ENCODE data around the gene VAV2. TPM values are rescaled to one million over a fixed set of nuclear protein-coding genes. Genes with fewer than 3 reads are reported as not detected.

The VAV2 gene
- total and polyA plus RNA-seq, 4 donors: 4.9 to 26.4 (median 17.0) TPM

DNA sequence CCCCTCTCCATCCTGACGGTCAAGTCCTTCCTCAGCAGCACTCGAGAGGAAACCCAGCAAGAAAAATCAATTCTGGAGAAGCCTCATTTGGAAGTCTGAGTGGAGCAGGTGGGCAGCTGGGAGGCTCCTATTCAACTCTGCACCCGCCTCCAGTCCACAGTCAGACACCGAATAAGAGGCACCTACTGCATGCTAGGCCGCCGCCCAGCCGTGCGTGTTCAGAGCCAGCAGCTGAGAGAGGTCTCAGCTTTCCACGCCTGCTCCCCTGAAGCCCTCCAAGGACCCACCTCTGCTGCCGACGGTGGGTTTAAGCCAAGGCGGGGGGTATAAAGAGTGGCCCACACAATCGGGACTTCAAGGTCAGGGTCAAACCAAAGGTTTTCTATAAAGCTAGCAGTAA, 41.9 kb downstream of the VAV2 start:
- Histone ChIP-seq H3K4me1 (ENCODE audit: control insufficient read depth in 4 of 4, insufficient read depth in 4 of 4, low read length in 3 of 4) (peaks cover 0 to 25% (median 7%) of the 10 kb centered on the region in 4 donors), H3K4me3 (ENCODE audit: low read depth in 1 of 3, low read length in 3 of 3) (no peak overlapping the region), H3K27me3 (ENCODE audit: control insufficient read depth in 4 of 4, insufficient read depth in 4 of 4, low read length in 3 of 4) (no peaks in the 10 kb centered on the region), H3K36me3 (ENCODE audit: control insufficient read depth in 4 of 4, insufficient read depth in 3 of 4, low read depth in 1 of 4, low read length in 3 of 4) (peaks cover 0 to 5% (median 0%) of the 10 kb centered on the region in 4 donors), H3K9me3 (ENCODE audit: control insufficient read depth in 4 of 4, low read length in 3 of 4) (no peaks in the 10 kb centered on the region), H3K9ac (ENCODE audit: low read depth in 1 of 2, low read length in 2 of 2) (no peak overlapping the region), H3K27ac (ENCODE audit: low read depth in 1 of 2, low read length in 2 of 2) (no peak overlapping the region)
- TF ChIP-seq RAD21 (IDR thresholded peaks at IDR 0.05) (no peak), REST (IDR thresholded peaks at IDR 0.05) (no peak), FOXA2 (IDR thresholded peaks at IDR 0.05) (no peak), SP1 (IDR thresholded peaks at IDR 0.05) (no peak), EGR1 (IDR thresholded peaks at IDR 0.05; ENCODE audit: low read depth in 2 of 2) (no peak), JUND (IDR thresholded peaks at IDR 0.05) (no peak), HNF4G (IDR thresholded peaks at IDR 0.05) (no peak), HNF4A (conservative IDR thresholded peaks at IDR 0.05) (no peak), RXRA (IDR thresholded peaks at IDR 0.05) (no peak), NR2F2 (IDR thresholded peaks at IDR 0.05) (no peak), TAF1 (conservative IDR thresholded peaks at IDR 0.05) (no peak)
- TF ChIP-seq, protein P1, sequence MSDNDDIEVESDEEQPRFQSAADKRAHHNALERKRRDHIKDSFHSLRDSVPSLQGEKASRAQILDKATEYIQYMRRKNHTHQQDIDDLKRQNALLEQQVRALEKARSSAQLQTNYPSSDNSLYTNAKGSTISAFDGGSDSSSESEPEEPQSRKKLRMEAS (IDR thresholded peaks at IDR 0.05): no peak
- TF ChIP-seq, protein P2, sequence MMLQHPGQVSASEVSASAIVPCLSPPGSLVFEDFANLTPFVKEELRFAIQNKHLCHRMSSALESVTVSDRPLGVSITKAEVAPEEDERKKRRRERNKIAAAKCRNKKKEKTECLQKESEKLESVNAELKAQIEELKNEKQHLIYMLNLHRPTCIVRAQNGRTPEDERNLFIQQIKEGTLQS (IDR thresholded peaks at IDR 0.05): no peak
- TF ChIP-seq, protein P3, sequence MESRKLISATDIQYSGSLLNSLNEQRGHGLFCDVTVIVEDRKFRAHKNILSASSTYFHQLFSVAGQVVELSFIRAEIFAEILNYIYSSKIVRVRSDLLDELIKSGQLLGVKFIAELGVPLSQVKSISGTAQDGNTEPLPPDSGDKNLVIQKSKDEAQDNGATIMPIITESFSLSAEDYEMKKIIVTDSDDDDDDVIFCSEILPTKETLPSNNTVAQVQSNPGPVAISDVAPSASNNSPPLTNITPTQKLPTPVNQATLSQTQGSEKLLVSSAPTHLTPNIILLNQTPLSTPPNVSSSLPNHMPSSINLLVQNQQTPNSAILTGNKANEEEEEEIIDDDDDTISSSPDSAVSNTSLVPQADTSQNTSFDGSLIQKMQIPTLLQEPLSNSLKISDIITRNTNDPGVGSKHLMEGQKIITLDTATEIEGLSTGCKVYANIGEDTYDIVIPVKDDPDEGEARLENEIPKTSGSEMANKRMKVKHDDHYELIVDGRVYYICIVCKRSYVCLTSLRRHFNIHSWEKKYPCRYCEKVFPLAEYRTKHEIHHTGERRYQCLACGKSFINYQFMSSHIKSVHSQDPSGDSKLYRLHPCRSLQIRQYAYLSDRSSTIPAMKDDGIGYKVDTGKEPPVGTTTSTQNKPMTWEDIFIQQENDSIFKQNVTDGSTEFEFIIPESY (IDR thresholded peaks at IDR 0.05): no peak
- DNase-seq (ENCODE audit: low spot score): no peak
- WGBS: 81% methylated on average over 13 of the region's 13 CpGs

DNA sequence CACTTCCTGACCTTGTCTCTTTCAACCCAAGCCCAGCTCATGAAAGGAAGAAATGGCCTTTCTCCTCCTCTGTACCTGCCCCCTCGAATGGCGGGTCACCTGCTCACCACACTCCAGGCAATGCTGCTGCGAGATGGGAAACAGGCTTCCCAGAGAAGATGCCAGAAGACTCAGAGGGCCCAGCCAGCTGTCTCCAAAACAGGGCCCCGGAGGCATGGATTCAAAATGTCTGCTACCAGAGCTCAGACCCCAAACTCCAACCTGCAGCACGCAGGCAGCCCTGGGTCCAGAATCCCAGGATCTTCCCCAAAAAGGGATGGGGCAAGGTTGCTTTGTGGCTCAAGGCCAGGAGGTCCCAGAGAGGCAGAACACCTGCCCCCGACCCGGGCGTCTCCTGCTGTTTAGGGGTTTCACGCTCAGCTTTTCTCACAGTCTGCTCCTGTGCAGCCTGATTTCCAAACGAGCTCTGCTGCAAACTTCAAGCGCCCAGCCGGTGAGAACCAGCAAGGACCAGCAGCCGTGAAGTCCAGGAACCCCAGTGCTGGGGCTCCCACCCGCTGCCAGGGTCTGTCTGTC, 42.5 kb downstream of the VAV2 start:
- Histone ChIP-seq H3K4me3 (ENCODE audit: low read depth in 1 of 3, low read length in 3 of 3) (no peak overlapping the region), H3K4me1 (ENCODE audit: control insufficient read depth in 4 of 4, insufficient read depth in 4 of 4, low read length in 3 of 4) (peaks cover 0 to 23% (median 7%) of the 10 kb centered on the region in 4 donors), H3K27ac (ENCODE audit: low read depth in 1 of 2, low read length in 2 of 2) (no peak overlapping the region), H3K36me3 (ENCODE audit: control insufficient read depth in 4 of 4, insufficient read depth in 3 of 4, low read depth in 1 of 4, low read length in 3 of 4) (peaks cover 0 to 5% (median 0%) of the 10 kb centered on the region in 4 donors), H3K9me3 (ENCODE audit: control insufficient read depth in 4 of 4, low read length in 3 of 4) (no peaks in the 10 kb centered on the region), H3K27me3 (ENCODE audit: control insufficient read depth in 4 of 4, insufficient read depth in 4 of 4, low read length in 3 of 4) (no peaks in the 10 kb centered on the region), H3K9ac (ENCODE audit: low read depth in 1 of 2, low read length in 2 of 2) (no peak overlapping the region)
- DNase-seq (ENCODE audit: low spot score): no peak
- 94% methylated on average over 14 of the region's 14 CpGs for WGBS
- TF ChIP-seq, protein P1 (IDR thresholded peaks at IDR 0.05): no peak
- no peak for TF ChIP-seq JUND (IDR thresholded peaks at IDR 0.05)
- TF ChIP-seq RAD21 (IDR thresholded peaks at IDR 0.05): no peak
- TF ChIP-seq RXRA (IDR thresholded peaks at IDR 0.05): no peak
- no peak for TF ChIP-seq YY1 (IDR thresholded peaks at IDR 0.05)
- TF ChIP-seq, protein P3 (IDR thresholded peaks at IDR 0.05): no peak
- TF ChIP-seq HNF4A (conservative IDR thresholded peaks at IDR 0.05): no peak
- TF ChIP-seq SP1 (IDR thresholded peaks at IDR 0.05): no peak
- TF ChIP-seq REST (IDR thresholded peaks at IDR 0.05): no peak
- TF ChIP-seq, protein P2 (IDR thresholded peaks at IDR 0.05): no peak
- TF ChIP-seq TAF1 (conservative IDR thresholded peaks at IDR 0.05): no peak
- TF ChIP-seq, protein P4, sequence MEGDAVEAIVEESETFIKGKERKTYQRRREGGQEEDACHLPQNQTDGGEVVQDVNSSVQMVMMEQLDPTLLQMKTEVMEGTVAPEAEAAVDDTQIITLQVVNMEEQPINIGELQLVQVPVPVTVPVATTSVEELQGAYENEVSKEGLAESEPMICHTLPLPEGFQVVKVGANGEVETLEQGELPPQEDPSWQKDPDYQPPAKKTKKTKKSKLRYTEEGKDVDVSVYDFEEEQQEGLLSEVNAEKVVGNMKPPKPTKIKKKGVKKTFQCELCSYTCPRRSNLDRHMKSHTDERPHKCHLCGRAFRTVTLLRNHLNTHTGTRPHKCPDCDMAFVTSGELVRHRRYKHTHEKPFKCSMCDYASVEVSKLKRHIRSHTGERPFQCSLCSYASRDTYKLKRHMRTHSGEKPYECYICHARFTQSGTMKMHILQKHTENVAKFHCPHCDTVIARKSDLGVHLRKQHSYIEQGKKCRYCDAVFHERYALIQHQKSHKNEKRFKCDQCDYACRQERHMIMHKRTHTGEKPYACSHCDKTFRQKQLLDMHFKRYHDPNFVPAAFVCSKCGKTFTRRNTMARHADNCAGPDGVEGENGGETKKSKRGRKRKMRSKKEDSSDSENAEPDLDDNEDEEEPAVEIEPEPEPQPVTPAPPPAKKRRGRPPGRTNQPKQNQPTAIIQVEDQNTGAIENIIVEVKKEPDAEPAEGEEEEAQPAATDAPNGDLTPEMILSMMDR (IDR thresholded peaks at IDR 0.05; ENCODE audit: low read depth, low read length, missing input control): no peak
- TF ChIP-seq NR2F2 (IDR thresholded peaks at IDR 0.05): no peak
